Measurements from ENCODE around the gene ATF3.

ATF3 gene

DNA sequence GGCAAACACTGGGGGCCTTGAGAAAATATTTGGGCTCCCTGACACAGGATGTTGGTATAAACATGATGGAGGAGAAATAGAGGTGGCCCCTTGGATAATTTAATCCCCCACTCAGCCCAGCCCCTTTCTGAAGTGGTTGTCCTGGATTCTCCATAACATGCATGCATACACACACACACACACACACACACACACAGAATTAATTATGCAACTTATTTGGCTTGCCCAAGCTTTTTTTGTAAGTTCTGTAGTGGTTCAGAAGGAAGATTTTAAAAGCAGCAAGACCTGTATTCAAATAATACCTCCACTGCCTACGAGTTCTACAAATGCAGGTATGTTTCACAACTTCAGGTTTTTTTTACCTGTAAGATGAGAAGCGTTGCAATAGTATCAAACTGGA, 15.0 kb downstream of the ATF3 start:
- no peak for DNase-seq (ENCODE audit: low spot score)
- no peak for TF ChIP-seq CTCF (IDR thresholded peaks at IDR 0.05; ENCODE audit: extremely low read depth, missing control alignments)

GRCh38 chr1:212624976-212625501, 16.5 kb downstream of the ATF3 start:
- TF ChIP-seq CTCF (IDR thresholded peaks at IDR 0.05; ENCODE audit: extremely low read depth, missing control alignments) = no peak
- DNase-seq (ENCODE audit: low spot score) = no peak

DNA sequence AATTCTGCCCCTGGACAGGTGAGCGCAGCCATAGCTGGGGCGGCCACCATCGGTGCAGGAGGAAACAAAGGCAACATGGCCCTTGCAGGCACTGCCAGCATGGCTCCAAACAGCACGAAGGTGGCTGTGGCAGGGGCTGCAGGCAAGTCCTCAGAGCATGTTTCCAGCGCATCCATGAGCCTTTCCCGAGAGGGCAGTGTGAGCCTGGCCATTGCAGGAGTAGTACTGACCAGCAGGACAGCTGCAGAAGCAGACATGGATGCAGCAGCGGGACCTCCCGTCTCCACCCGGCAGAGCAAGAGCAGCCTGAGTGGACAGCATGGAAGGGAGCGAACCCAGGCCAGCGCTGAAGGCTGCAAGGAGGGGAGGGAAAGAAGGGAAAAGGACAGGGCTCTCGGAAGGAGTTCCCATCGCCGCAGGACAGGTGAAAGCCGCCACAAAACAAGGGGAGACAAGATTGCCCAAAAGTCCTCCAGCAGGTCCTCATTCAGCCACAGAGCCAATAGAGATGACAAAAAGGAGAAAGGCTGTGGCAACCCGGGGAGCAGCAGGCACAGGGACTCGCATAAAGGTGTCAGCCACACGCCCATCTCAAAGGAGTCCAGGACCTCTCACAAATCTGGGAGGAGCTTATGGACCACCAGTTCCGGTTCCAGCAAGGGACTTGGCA, 17.4 kb downstream of the ATF3 start:
- no peak for DNase-seq (ENCODE audit: low spot score)
- no peak for TF ChIP-seq CTCF (IDR thresholded peaks at IDR 0.05; ENCODE audit: extremely low read depth, missing control alignments)

GRCh38 chr1:212628046-212628445, 19.5 kb downstream of the ATF3 start:
- no peak for TF ChIP-seq CTCF (IDR thresholded peaks at IDR 0.05; ENCODE audit: extremely low read depth, missing control alignments)
- DNase-seq (ENCODE audit: low spot score) = no peak

DNA sequence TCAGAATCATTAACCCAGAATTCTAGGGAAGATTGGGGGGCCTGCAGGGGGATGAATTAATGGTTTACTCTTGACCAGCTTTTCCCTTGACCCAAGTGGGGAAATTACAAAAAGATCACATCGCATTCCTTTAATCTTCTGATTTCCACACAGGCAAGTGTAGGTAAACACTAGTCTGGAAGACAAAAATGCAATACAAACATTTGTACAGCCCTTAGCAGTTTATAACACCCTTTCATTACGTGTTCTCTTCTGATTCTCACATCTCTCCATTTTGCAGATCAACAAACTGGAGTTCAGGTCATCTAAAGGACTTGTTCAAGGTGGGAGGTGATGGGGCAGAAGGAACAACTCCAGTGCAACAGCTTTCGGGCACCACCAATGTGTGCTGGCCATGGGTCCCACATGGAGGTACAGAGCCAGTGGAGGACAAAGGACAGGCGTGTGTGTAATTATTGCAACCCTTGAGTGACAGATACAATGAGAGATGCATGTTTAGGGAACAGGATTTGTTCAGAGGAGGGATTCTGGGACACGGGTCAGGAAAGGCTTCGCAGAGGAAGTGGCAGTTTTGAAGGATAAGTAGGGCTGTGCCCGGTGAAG, 20.4 kb downstream of the ATF3 start:
- TF ChIP-seq CTCF (IDR thresholded peaks at IDR 0.05; ENCODE audit: extremely low read depth, missing control alignments) = no peak
- DNase-seq (ENCODE audit: low spot score) = no peak

- no peak for TF ChIP-seq CTCF (IDR thresholded peaks at IDR 0.05; ENCODE audit: extremely low read depth, missing control alignments)
- DNase-seq (ENCODE audit: low spot score) = no peak
Observed at GRCh38 chr1:212629450-212630157, 21.0 kb downstream of the ATF3 start.

Data from GM20000 (cell line).